ENCODE results near the gene LAMA3. TPM values are rescaled to one million over a fixed set of nuclear protein-coding genes. Genes with fewer than 3 reads are reported as not detected.

LAMA3 gene
- total RNA-seq, 1 donor from 2014 or later, result 69.8 TPM

GRCh38 chr18:23934863-23935262, 245.6 kb downstream of the LAMA3 start:
- no peak for TF ChIP-seq CTCF (conservative IDR thresholded peaks at IDR 0.05; ENCODE audit: low read depth, low read length)

GRCh38 chr18:23935804-23936203, 246.6 kb downstream of the LAMA3 start:
- TF ChIP-seq CTCF (conservative IDR thresholded peaks at IDR 0.05; ENCODE audit: low read depth, low read length), result no peak
- DNase-seq (ENCODE audit: low read depth), result no peak
- H3K4me3 ChIP-seq (ENCODE audit: low read depth, low read length), result no peak overlapping the region

More at GRCh38 chr18:23934863-23935262, 245.6 kb downstream of the LAMA3 start:
- no peak for DNase-seq (ENCODE audit: low read depth)
- no peak overlapping the region for H3K4me3 ChIP-seq (ENCODE audit: low read depth, low read length)

GRCh38 chr18:23936381-23936958, 247.2 kb downstream of the LAMA3 start:
- H3K4me3 ChIP-seq (ENCODE audit: low read depth, low read length), result no peak overlapping the region
- no peak for DNase-seq (ENCODE audit: low read depth)

GRCh38 chr18:23938043-23938756, 248.9 kb downstream of the LAMA3 start:
- no peak for DNase-seq (ENCODE audit: low read depth)
- H3K4me3 ChIP-seq (ENCODE audit: low read depth, low read length), result no peak overlapping the region
- TF ChIP-seq CTCF (conservative IDR thresholded peaks at IDR 0.05; ENCODE audit: low read depth, low read length), result no peak

More at GRCh38 chr18:23936381-23936958, 247.2 kb downstream of the LAMA3 start:
- no peak for TF ChIP-seq CTCF (conservative IDR thresholded peaks at IDR 0.05; ENCODE audit: low read depth, low read length)

- H3K4me3 ChIP-seq (ENCODE audit: low read depth, low read length), result no peak overlapping the region
- TF ChIP-seq CTCF (conservative IDR thresholded peaks at IDR 0.05; ENCODE audit: low read depth, low read length), result no peak
- DNase-seq (ENCODE audit: low read depth), result no peak
These were observed 249.7 kb downstream of the LAMA3 start for GRCh38 chr18:23938901-23939341.

GRCh38 chr18:23939366-23939765, 250.1 kb downstream of the LAMA3 start:
- no peak overlapping the region for H3K4me3 ChIP-seq (ENCODE audit: low read depth, low read length)
- DNase-seq (ENCODE audit: low read depth), result no peak
- TF ChIP-seq CTCF (conservative IDR thresholded peaks at IDR 0.05; ENCODE audit: low read depth, low read length), result no peak
